HG03097 (cell line): Measurements from ENCODE around the gene HOXC10.

ENCODE experiments used
- ATAC-seq: cut with Tn5 transposase; IDR thresholded peaks from one replicate; pipeline ENCODE4 v1.9.1; 2021; ENCODE audit not compliant: unreplicated experiment, low FRiP score

The HOXC10 gene

GRCh38 chr12:53963434-53964314, 21.3 kb upstream of the HOXC10 start:
- no peak for ATAC-seq

GRCh38 chr12:53964315-53964713, 20.6 kb upstream of the HOXC10 start:
- no peak for ATAC-seq

DNA sequence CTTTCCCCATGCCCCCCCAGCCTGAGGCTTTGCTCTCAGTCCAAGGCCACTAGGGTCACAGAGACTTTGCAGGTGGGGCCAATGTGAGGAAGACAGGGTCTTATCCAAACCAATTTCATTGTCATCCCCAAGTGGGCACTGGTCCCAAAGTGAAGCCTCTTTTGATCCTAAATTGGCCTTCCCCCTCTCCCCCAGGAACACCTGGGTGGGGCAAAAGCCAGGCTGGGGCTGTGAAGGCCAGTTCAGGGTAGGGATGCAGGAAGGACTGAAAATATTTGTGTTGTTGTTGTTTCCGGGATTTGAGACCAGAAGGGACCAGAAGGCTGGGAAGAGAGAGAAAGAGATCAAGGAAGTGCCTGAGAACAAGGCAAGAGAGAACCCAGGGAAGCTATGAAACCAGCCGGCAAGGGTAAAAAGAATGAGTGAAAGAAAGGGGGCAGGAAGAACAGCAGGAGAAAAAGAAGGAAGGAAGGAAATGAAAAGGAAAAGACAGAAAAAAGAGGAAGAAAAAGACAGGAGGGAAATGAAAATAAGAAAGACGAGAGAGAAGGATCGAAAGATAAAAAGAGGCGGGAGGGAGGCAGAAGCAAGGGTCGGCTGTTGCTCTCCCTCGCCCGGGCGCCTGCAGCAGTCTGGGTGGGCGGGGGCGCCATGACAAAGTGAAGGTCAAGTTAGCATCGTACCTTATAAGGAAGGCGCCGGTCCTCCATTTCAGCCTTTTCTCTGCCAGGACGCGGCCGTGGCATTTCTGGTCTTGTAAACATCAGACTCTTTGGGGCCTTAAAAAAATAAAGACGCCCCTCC, 19.5 kb upstream of the HOXC10 start:
- ATAC-seq = no peak

GRCh38 chr12:53966085-53966384, 18.9 kb upstream of the HOXC10 start:
- no peak for ATAC-seq

- ATAC-seq = no peak
Measured at GRCh38 chr12:53966385-53967133, 18.4 kb upstream of the HOXC10 start.

- no peak for ATAC-seq
Measured at GRCh38 chr12:53967421-53967925, 17.5 kb upstream of the HOXC10 start.

GRCh38 chr12:53968214-53969127, 16.5 kb upstream of the HOXC10 start:
- ATAC-seq = no peak

DNA sequence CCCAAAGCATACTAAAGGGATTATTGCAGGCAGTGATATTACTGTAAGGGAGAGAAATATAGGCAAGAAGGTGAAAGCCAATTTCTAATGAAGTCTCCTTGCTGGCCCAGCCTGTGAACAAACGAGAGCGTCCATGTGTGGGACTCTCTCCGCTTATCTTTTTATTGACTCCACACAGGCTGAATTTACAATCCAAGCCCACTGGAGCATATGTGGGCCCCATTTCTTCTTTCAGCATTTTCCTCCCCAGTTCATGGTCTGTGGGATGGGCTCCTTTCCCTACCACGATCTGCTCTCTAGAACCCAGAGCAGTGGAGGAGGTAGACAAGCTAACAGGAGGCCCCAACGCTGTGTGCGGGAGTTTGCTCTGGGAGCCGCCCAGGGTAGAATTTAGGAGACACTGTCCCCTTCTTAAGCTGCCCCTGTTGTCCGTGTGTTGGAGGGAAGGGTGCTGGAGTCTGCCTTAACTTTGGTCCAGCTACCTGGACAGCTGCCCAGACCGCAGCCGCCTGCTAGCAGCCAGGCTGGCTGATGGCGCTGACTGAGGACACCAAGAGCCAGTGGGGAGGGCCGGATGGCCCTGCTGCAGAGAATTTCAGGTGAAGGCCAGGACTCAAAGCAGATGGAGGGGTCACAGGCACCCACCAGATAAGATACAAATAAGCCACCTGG, 15.2 kb upstream of the HOXC10 start:
- no peak for ATAC-seq

GRCh38 chr12:53970451-53970850, 14.5 kb upstream of the HOXC10 start:
- ATAC-seq = no peak

GRCh38 chr12:53971129-53971528, 13.8 kb upstream of the HOXC10 start:
- no peak for ATAC-seq

- ATAC-seq = no peak
Measured at GRCh38 chr12:53971686-53972085, 13.3 kb upstream of the HOXC10 start.

- no peak for ATAC-seq
Measured at GRCh38 chr12:53972152-53972702, 12.7 kb upstream of the HOXC10 start.

- ATAC-seq = no peak
Measured at GRCh38 chr12:53972722-53973235, 12.2 kb upstream of the HOXC10 start, which contains the start of gene HOXC11. Gene HOXC11, plus strand, starts transcription at chr12:53973126. Its CDS starts 116 bp downstream, at chr12:53973242.

DNA sequence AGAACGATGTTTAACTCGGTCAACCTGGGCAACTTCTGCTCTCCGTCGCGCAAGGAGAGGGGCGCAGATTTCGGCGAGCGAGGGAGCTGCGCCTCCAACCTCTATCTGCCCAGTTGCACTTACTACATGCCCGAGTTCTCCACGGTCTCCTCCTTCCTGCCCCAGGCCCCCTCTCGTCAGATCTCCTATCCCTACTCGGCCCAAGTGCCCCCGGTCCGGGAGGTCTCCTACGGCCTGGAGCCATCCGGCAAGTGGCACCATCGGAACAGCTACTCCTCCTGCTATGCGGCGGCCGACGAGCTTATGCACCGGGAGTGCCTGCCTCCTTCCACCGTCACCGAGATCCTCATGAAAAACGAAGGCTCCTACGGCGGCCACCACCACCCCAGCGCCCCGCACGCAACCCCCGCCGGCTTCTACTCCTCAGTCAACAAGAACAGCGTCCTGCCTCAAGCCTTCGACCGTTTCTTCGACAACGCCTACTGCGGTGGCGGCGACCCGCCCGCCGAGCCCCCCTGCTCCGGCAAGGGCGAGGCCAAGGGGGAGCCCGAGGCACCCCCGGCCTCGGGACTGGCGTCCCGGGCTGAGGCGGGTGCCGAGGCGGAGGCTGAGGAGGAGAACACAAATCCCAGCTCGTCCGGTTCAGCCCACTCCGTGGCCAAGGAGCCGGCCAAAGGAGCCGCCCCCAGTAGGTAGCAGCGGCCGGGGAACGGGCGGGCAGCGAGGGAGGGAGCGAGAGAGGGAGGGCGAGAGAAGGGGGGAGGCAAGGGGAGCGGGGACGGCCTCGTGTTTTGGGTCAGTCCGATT, 11.5 kb upstream of the HOXC10 start:
- ATAC-seq = no peak

- no peak for ATAC-seq
Measured at GRCh38 chr12:53974084-53975063, 10.6 kb upstream of the HOXC10 start, which contains the start of gene HOTAIR. Gene HOTAIR, minus strand, starts transcription at chr12:53974954.

DNA sequence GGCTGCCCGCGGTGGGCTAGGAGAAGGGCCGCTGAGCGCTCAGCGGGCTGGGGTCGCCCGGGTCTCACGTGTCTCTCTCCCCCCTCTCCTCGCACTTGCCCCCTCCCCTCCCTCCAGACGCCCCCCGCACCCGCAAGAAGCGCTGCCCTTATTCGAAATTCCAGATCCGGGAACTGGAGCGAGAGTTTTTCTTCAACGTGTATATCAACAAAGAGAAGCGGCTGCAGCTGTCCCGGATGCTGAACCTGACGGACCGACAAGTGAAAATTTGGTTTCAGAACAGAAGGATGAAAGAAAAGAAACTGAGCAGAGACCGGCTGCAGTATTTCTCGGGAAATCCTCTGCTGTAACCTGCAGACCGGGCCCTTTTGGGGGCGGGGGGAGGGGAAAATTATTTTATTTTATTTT, 9.9 kb upstream of the HOXC10 start:
- ATAC-seq = no peak
